Stimulated activated CD8-positive, alpha-beta memory T cell treated with anti-CD3 and anti-CD28 coated beads, Interleukin-7, amount 100 ng/mL, for 24 hours (primary cell): ENCODE results near the gene FRMD4A.
"Not testable (repeated sequence)": the region's sequence is repeated elsewhere in the genome, so short reads cannot be mapped to it uniquely, and the experiment has no call there.

ENCODE experiments used
- DNase-seq: peaks from one replicate; pipeline ENCODE4 v3.0.0-alpha.2; 2020; ENCODE audit warnings: low read depth

Gene FRMD4A

DNA sequence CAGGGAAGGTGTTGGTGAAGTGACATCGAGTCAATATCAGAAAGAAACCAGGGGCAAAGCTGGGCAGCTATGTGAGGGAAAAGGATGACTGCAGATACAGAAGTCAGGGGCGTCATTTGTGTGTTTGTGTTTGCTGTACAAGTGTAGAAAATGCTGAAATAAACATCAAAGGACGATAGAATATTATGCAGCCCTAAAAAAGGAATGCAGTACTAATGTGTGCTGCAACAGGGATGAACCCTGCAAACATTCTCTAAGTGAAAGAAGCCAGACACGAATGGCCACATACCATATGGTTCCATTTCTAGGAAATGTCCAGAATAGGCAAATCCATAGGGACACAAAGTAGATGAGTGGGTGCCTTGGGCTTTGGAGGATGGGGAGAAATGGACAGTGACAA lies 610.0 kb downstream of the FRMD4A start:
- no peak for DNase-seq

DNA sequence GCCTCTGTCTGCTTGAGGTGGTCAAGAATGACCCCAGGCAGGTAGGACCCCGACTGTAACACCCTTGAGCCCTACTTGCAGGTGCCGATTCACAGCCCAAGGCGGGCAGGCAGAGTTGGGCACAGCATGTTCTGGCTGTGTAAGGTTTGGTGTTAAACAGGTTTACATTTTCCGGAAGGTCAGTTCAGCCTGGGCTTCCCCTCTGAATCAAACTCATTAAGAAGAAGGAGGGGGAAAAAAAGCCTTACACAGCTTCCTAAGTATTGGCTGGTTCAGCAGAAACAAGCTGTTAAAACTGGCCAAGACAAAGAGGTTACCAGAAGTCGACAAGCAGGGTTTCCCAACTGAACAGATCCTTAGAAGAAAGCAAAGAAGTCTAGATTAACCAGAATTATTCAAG lies 611.3 kb downstream of the FRMD4A start:
- DNase-seq: no peak

DNA sequence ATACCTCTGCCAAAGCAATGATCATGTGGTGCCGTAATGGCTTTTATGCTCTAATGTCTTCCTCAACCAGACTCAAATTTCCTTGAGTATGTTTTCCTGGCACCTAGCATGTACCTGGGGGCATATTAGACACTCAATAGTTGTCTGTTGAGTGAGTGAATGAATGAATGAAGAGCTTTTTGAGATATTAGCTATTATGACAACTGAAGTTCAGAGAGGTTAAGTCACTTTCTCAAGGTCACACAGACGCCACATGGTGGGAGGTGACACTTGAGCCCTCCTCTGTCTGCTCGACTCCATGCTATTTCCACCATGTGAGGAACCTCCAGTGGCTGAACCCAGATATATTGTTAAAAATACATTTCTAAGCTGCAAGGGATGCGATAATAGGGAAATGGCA lies 611.9 kb downstream of the FRMD4A start:
- DNase-seq: no peak

DNA sequence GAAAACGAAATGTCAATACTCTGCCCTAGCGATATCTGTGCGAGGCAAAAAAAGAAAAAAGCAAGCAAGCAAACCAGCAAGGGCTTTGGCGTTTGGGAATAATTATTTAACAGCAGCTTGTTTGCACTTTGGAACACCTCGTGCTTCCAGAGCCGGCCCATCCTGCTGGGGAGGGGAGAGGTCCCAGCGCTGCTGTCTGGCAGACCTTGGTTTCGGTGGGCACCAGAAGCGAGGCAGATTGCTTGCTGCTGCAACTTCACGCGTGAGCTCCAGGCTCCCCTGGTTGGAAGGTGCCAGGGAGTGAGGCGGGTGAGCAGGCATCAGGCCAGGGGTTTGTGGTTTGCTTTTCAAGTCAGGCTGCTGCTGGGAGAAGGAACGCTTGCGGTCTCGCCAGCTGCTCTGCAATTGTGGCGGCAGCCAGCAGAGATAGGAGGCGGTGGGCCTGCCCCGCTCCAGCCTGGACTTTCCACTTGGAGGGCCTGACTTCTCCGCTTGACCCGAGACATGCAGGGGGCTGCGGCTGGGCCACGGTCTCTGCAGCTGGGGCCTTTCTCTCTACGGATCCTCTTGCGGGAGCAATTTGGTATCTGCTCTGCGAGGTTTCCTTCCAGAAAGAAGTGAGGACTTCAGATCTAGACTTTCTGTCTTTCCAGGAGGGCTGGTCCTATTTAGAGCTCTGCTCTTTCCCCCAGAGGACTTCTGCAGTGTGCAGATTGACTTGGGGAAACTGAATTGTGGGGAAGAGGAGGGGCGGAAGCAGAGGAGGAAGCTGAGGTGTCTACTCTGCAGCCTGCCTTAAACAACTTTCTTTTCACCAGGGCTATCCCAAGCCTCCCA lies 612.6 kb downstream of the FRMD4A start:
- DNase-seq: no peak

DNA sequence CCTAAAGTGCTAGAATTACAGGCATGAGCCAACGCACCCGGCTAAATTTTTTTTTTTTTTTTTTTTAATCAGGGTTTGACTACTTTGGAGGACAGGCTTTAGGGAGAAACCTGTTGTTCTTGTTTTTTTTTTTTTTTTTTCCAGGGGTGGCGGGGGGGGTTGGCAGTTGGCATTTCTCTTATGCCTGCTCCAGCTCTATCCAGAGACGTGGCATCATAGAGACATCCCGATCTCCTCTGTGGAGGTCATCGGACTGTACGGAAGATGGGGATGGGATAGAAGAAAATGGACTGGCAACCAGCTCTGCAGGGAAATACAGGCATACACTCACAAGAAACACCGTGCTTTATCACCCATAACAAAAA lies 613.2 kb downstream of the FRMD4A start:
- DNase-seq: no peak

DNA sequence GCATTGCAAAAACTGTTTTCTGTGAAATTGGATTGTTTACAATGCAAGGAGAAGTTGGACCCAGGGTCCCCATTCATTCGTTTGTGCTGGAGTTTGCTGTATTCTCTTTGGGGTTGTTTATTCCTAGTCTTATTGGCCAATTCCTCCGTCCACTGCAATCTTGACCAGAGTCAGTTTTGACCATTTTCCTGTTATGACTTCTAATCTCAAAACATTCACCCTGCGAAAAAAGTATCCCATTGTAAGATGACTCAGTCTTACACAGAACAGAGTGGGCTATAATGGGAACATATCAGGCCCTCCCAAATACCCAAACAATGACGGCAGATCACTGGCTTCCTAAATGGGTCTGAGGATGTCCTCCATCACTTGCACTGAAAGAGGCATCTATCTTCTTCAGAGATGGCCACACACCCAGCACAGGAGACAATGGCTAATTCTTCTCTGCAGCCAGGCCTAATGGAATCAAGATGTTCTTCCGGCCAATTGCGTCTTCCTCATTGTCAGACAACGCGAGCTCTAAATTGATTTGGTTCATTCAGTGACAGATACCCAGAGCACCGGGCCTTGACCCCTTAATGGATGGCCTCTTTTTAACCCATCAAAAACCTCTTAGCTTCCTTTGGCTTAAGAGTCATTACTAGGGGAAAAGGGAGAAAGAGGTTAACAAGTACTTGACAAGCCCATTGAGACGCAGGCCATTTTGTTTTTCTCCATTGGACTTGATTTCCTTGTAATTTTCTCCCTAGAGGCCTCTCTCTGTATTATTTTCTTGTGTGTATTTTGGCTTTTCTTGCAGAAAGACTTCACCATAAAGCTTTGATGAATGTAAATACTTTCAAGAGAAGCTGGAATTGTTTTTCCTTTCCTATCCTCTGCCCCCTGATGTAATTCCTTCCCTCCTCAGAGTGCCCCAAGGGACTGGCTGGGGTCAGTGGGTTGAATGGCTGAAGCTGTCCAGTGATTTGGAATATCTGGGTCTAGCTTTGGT lies 614.3 kb downstream of the FRMD4A start:
- DNase-seq: no peak

DNA sequence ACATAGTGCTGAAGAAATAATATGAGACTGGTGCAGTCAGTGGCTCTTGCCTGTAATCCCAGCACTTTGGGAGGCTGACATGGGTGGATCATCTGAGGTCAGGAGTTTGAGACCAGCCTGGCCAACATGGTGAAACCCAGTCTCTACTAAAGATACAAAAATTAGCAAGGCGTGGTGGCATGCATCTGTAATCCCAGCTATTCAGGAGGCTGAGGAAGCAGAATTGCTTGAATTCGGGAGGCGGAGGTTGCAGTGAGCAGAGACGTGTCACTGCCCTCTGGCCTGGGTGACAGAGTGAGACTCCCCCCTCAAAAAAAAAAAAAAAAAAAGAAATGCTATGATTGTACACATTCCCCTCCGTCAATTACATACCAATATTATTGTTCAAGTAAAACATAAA lies 615.1 kb downstream of the FRMD4A start:
- DNase-seq: not testable (repeated sequence)

DNA sequence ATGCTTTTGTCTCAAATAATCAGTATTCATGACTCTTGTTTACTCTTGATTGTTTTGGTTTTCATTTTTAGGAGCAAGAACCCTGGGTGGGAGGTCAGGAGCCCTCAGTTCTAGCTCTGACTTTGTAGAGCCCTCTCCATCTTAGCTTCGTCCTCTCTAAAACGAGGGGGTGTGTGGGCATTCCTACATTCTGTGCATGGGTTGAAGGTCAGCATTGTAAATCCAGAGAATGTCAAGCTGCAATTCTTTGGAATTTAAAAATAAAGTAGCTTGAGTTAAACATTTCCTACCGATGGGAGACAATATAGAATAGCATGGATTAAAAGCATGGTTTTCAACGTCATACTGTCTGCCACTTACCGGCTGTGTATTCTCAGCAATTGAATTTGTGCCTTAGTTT lies 615.6 kb downstream of the FRMD4A start:
- DNase-seq: no peak

DNA sequence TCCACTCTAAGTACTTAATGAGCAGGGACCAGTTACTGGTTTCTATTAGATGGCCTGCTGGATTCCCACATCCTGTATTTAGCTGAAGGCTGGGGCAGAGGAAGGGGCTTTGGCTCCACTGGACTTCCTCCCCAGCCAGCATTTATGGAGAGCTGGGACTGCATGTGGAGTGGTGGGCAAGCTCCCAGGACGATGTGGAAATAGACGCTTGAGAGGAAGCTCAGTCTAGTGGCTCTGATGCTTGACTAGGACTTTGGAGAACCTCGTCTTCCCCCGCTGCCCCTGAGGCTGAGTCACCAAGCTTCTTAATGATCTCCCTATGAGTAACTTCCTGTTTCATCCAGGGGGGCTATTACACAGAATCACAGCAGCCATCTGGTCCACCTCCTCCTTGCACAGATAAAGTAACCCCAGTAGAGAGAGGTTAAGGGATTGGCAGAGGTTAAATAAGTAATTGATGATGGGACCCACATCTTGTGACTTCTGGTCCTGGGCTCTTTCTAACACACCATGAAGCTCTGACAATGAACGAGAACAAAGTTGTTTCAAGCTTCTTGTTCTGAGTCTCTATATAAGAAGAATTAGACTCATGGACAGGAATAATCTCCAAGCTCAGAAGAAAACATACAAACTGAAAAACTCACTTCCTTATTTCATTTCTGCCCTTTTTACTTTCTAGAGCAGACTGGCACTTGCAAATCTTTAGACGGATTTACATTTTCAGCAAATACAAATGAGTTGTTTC lies 617.7 kb downstream of the FRMD4A start:
- DNase-seq: no peak

DNA sequence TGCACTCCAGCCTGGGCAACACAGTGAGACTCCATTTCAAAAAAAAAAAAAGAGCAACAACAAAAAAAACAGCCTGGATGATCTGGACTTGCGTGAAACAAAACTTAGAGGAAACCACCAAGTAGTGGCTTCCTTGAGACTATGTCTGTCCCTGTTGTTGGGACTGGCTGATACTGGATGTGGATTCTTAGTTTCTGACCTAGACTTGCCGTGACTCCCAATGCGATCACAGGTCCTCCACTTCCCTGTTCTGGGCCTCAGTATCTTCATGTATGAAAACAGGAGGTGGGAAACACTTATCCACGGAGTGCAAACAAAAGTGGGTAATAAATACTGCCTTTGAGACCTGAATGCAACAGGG lies 618.3 kb downstream of the FRMD4A start:
- no peak for DNase-seq

DNA sequence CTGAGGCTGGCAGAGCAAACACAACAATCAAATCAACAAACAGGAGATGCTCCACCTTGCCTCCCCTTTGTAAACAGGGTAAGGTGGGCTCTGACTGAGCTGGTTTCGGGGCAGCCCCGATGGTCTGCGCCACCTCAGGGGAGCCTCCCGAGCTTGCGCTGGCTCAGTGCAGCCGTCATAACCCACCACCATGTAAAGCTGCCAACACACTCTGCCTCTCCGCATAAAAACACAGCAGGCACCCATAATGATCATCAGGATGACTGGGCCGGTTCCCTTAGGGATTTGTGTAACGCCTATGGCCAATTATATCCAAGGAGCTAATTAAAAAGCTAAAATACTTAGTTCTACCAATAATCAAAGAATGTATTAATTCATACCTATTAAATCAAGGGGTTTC lies 619.4 kb downstream of the FRMD4A start:
- no peak for DNase-seq

DNA sequence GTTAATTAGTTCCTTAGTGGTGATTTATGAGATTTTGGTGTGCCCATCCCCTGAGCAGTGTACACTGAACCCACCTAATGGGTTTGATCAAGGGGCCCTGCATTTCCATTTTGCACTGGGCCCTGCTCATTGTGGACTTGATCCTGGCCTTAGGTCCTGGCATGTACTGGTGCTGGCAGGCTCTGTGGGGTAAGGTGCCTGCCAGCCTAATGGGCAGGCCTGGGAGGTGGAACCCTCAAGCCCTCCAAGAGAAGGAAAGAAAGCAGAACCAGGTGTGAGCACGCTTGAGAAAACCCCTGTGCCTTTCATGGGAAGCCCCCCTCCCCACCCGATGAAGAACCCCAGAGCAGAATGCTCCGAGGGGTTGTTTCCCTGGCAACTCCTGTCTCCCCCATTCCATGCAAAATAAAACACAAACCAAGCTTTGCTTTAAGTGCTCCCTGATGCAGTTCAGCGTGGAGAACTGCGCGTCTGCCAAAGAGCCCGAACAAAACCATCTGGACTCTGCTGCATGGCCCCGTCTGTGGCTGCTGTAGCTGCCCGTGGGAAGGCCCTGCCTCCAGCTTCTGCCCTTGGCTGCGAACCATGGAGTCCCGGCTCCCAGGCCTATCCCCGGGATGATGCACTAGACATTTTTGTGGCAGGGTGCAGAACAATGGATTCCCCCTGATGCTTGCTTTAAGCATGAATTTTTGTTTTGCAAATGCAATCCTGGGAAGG lies 620.6 kb downstream of the FRMD4A start:
- DNase-seq: no peak

DNA sequence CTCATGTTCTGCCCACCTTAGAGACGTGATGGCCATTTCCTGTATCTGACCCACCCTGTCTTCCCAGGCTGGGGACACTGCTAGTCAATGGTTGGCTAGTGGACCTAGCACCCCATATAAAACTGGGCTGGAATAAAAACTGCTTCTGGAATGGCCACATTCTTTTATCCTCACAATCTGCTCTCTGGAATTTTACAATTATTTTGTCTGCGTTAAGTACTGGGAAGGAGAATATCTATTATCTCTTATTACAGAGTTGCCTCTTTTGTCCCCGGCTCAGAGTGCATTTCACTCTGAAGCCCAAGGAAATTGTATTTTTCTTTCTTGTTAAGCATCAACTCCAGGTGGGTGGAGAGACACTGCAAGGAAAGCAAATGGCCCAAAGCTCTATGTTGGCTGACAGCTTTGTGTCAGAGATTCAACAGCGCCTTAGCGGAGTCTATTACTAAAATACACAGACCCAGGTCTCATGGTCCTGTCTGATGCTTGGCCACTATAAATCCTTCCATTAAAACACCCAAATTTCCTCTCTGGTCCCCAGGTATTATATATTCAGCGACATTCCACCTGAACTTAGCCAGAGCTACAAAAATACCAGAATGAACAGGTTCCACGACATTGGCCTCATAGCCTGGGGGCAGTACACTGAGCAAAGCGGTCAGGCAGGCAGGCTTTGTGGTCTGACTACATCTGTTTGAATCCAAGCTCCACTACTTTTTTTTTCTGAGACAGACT lies 622.3 kb downstream of the FRMD4A start:
- DNase-seq: no peak

DNA sequence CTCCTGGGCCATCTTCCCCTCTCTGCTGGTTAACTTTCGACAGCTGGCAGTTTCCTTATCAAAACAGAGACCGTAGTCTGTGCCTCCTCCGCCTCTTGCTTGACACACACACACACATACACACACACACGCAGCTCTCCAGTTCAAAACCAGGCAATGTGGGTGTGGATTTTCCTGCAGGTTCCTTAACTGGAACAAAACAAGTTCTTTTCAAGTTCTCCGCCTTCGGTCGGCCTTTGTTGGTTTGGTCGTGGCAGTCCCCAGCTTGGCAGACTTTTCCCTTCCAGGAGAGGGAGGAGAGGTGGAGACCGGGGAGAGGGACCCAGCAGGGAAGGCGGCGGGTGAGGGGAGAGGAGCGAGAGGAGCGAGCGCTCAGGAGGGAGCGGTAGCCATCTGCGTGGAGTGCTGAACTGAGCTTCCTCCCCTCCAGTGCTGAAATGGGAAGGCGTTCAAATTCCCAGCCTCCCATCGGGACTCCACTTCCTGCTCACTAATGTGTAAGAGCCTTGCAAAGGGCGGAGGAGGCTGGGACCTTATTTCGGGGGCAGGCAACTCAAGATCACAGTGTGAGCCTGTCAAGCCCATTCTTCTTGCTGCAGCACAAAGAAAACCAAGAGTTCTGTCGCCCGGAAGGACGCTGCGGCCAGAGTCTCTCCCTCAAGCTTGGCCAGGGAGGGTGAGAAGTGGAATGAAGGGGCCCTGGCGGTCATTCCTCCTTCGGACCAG lies 623.4 kb downstream of the FRMD4A start:
- no peak for DNase-seq

DNA sequence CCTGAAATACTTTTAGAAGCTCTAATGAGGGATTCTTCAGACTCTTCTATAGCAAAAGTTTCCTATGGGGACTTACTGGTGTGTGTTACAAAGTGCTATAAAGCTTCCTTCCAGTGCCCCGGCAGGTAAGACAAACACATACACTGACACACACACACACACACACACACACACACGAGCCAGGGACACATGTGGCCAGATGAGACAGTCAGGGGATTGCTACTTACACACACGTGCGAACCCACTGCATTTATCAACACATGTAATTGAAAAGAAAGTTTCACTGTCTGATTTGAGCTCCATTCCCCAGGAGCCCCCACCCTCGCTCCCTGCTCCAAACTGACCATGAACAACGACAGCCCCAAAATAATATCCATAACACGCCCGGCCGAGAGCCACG lies 624.1 kb downstream of the FRMD4A start:
- no peak for DNase-seq

DNA sequence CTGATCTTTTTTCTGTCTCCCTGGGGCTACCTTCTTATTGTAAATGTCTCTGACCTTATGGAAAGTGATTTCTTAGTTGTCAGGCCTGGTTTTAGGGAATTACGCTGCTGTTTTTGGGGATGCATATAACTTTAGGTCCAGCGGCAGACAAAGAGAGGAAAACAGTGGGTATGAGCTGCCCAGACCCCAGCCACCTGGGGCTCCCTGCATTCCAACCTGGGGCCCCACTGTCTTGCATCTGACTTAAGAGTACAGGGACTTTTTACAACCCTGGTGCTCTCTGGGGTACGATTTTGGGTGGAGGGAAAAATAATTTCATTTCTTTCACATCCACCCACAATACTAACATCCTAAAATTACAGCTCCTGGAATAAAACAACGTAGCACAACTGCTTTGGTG lies 624.5 kb downstream of the FRMD4A start:
- DNase-seq: no peak

DNA sequence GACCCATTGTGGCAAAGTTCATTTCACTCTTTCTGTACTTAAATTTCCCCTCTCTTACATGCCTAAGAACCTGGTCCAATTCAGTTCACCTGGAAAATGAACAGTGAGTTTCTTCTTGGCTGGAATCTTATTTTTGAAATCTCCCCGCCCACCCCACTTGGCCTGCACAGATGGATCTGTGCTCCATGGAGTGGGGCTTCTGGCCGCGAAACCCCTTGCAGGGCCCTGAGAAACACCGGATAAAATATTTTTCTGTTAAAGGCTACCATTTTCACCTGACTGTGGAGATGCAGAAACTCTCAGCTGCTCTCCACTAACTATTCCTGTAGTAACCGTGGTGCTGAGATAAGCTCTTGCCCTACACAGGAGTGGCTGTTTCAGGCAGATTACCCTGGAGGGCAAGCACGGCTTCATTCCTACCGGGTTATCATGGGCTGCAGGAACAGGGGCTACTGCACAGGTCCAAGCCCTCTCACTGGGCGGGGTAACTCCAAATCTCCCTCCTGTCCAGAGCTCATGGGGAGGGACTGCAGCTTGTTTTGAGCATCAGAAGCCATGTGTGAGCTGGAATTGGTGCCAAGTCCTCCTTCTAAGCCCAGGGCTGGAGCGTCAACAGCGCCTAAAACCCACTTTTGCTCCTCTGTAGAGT lies 625.1 kb downstream of the FRMD4A start:
- DNase-seq: no peak

DNA sequence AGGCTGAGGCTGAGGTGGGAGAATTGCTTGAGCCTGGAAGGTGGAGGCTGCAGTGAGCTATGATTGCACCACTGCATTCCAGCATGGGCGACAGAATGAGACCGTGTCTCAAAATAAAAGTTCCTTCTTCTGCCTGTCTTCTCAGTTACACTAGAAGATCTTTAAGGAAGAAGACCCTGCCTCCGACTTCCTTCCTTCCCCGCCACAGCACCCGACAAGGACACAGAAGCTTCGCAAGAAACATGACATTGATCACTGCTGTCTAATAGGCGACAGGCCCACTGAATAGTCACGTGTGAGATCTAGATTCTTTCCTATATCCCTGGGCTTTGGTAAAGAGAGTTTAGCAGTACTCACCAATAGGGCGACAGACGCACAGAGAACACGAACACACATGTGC lies 625.8 kb downstream of the FRMD4A start:
- DNase-seq: no peak

DNA sequence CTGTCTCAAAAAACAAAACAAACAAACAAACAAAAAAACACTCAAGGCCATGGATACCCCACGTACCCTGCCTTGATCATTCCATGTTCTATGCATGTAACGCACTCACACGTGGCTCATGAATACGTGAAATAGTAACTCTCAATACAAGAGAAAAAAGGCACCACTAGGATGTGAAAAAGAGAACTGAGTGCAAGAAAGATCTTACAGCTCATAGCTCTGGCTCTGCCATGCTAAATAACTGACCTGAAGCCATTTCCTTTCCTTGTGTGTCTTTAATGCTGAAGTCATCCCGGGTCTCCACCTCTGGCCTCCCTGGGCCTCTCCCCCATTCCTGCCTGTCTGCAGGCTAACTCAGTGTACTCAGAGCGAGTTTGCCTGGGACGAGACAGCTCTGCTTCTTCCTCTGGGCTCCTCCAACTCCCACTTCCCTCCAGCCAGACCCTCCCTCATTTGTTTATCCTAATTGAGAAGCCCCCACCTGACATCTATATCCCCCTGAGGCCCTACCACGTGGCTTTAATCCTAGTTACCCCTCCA lies 626.7 kb downstream of the FRMD4A start:
- no peak for DNase-seq
